ENCODE measurements around the gene WNT7B. TPM values are rescaled to one million over a fixed set of nuclear protein-coding genes. Genes with fewer than 3 reads are reported as not detected.
A peak's percentile ranks its signal among the peaks of the same experiment; 100 is the strongest.
"Not testable (repeated sequence)": the region's sequence is repeated elsewhere in the genome, so short reads cannot be mapped to it uniquely, and the experiment has no call there.

Gene WNT7B
- total RNA-seq, 1 experiment from 2014 or later = not detected

DNA sequence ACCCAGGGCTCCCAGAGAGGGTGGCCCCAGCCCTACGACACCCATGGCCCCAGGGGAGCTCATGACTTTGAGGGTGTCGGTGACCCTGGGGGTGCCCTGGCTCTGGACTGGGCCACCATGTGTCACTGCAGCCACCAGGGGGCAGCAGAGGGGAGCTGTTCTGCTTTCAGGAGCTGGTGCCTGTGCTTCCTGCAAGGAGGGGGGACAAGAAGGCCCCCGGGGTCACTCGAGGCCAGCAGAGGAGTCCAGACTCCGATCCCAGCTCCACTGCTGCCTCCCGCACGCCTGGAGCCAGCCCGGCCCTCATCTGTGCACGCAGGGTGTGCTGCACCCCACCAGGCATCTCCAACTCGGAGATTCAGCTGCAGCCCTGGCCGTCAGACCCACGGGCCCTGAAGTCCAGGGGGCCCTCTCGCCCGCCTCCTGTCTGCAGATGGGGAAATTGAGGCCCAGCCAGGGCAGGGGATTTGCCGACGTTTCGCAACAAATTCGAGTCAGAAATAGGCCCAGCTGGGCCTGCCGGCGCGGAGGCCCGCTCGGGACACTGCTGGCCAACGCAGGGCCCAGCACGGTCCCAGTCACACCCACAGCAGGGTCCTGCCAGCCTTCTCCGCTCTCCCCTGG lies 29.5 kb upstream of the WNT7B start:
- intact Hi-C loops (cut with micrococcal nuclease; ENCODE audit: unreplicated experiment) = loop anchor here (2.0 kb wide), 1 partner anchor 110 kb away; no protein-coding TSS in a partner anchor
- peak; percentile 80 for DNase-seq (ENCODE audit: low spot score)
- H3K4me3 ChIP-seq (ENCODE audit: low read depth, low read length, poor library complexity, severe bottlenecking) = no peak overlapping the region
- H3K27ac ChIP-seq (ENCODE audit: low read depth, low read length, poor library complexity, severe bottlenecking) = peak overlapping the region; percentile 47
- CTCF ChIA-PET = interaction anchor here (0.6 to 1.4 kb wide), 15 partner anchors 9 to 361 kb away, joined by 3 to 13 read pairs (median 4); no protein-coding TSS in a partner anchor
- TF ChIP-seq, protein P1, sequence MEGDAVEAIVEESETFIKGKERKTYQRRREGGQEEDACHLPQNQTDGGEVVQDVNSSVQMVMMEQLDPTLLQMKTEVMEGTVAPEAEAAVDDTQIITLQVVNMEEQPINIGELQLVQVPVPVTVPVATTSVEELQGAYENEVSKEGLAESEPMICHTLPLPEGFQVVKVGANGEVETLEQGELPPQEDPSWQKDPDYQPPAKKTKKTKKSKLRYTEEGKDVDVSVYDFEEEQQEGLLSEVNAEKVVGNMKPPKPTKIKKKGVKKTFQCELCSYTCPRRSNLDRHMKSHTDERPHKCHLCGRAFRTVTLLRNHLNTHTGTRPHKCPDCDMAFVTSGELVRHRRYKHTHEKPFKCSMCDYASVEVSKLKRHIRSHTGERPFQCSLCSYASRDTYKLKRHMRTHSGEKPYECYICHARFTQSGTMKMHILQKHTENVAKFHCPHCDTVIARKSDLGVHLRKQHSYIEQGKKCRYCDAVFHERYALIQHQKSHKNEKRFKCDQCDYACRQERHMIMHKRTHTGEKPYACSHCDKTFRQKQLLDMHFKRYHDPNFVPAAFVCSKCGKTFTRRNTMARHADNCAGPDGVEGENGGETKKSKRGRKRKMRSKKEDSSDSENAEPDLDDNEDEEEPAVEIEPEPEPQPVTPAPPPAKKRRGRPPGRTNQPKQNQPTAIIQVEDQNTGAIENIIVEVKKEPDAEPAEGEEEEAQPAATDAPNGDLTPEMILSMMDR (conservative IDR thresholded peaks at IDR 0.05; ENCODE audit: low read depth, low read length) = peak; percentile 98
- no peak for TF ChIP-seq EZH2 (IDR thresholded peaks at IDR 0.05; ENCODE audit: borderline replicate concordance, low read depth, low read length, poor library complexity, severe bottlenecking)
- POLR2A ChIA-PET (ENCODE audit: low non-redundant PET) = no interaction called here
- no peaks in the 10 kb centered on the region for H3K36me3 ChIP-seq (ENCODE audit: insufficient read depth, low read length, poor library complexity, severe bottlenecking)
- peaks cover 39% of the 10 kb centered on the region for H3K4me1 ChIP-seq (ENCODE audit: insufficient read depth, low read length, poor library complexity, severe bottlenecking)
- H3K27me3 ChIP-seq (replicated peaks; ENCODE audit: insufficient read depth, low read depth, low read length, poor library complexity) = no peaks in the 10 kb centered on the region
- BruUV-seq (replicated peaks) = no TSS peak
- H3K9me3 ChIP-seq (ENCODE audit: low read depth, low read length, poor library complexity, severe bottlenecking) = peaks cover 13% of the 10 kb centered on the region

DNA sequence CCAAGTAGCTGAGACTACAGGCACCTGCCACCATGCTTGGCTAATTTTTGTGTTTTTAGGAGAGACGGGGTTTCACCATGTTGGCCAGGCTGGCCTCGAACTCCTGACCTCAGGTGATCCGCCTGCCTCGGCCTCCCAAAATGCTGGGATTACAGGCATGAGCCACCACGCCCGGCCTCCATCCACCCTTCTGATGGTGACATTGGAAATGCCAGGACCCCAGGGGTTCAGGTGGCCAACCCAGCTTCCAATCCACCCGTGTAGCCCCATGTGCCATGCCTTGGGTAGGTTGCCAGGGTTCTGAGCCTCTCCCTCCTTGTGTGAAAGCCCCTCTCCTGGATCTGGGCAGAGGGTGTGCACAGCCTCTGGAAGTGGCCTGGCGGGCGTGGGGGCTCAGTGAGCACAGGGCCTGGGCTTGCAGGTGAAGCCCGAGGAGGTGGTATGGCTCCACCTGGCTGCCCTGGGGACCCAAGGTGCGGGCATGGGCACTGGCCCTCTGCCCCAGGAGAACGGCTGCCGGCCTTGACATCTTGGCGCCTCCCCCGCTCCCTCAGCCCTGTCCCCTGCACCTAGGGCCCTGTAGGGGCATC lies 28.2 kb upstream of the WNT7B start:
- POLR2A ChIA-PET (ENCODE audit: low non-redundant PET); BruUV-seq (replicated peaks); H3K36me3 ChIP-seq (ENCODE audit: insufficient read depth, low read length, poor library complexity, severe bottlenecking); H3K27me3 ChIP-seq (replicated peaks; ENCODE audit: insufficient read depth, low read depth, low read length, poor library complexity); DNase-seq (ENCODE audit: low spot score); H3K27ac ChIP-seq (ENCODE audit: low read depth, low read length, poor library complexity, severe bottlenecking); H3K4me3 ChIP-seq (ENCODE audit: low read depth, low read length, poor library complexity, severe bottlenecking); intact Hi-C loops (cut with micrococcal nuclease; ENCODE audit: unreplicated experiment): not testable (repeated sequence)
- Histone ChIP-seq H3K9me3 (ENCODE audit: low read depth, low read length, poor library complexity, severe bottlenecking) (peaks cover 13% of the 10 kb centered on the region), H3K4me1 (ENCODE audit: insufficient read depth, low read length, poor library complexity, severe bottlenecking) (peaks cover 39% of the 10 kb centered on the region)
- CTCF ChIA-PET = interaction anchor here (0.5 to 0.9 kb wide), 4 partner anchors 31 to 558 kb away, joined by 4 to 10 read pairs (median 7); no protein-coding TSS in a partner anchor

DNA sequence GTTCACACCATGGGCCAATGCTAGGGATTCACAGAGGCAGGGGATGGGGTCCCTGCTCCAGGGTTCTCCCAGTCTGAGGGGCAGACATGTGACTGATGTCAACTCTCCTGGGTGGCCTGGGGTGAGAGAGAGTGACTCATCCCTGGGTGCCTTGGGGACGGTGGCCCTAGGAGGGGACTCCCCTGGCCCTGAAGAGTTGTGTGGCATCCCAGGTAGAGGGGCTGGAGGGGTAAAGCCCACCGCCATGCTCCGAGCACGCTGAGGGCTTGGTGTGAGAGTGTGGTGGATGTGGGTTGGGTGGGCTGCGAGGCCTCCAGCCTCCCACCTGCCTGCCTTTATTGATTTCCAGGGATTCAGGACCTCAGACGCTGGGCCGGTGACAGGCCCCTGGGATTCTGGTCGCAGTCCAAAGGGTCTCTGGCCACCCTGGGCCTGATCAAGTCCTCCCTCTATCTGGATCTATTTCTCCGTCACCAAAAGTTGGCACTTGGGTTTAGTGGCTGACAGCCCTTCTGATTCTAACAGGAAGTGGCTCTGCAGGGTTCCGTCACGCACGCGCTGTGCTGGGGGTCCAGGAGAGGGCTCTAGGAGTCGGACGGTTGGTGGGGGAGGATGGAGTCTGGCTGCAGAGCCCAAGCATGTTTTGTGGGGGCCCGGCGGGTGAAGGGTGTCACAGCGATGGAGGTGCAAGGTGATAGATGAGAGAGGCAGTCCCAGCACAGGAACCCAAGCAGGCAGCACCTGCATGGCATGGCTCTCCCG lies 27.3 kb upstream of the WNT7B start:
- DNase-seq (ENCODE audit: low spot score) = peak; percentile 86
- Histone ChIP-seq H3K36me3 (ENCODE audit: insufficient read depth, low read length, poor library complexity, severe bottlenecking) (no peaks in the 10 kb centered on the region), H3K27me3 (replicated peaks; ENCODE audit: insufficient read depth, low read depth, low read length, poor library complexity) (no peaks in the 10 kb centered on the region), H3K9me3 (ENCODE audit: low read depth, low read length, poor library complexity, severe bottlenecking) (peaks cover 3% of the 10 kb centered on the region), H3K4me3 (ENCODE audit: low read depth, low read length, poor library complexity, severe bottlenecking) (no peak overlapping the region), H3K27ac (ENCODE audit: low read depth, low read length, poor library complexity, severe bottlenecking) (peak overlapping the region; percentile 59), H3K4me1 (ENCODE audit: insufficient read depth, low read length, poor library complexity, severe bottlenecking) (peaks cover 39% of the 10 kb centered on the region)
- CTCF ChIA-PET = interaction anchor here (0.6 kb wide), 1 partner anchor 351 kb away, joined by 3 read pairs; no protein-coding TSS in a partner anchor
- intact Hi-C loops (cut with micrococcal nuclease; ENCODE audit: unreplicated experiment) = no loop called here
- TF ChIP-seq EZH2 (IDR thresholded peaks at IDR 0.05; ENCODE audit: borderline replicate concordance, low read depth, low read length, poor library complexity, severe bottlenecking) = no peak
- TF ChIP-seq, protein P1 (conservative IDR thresholded peaks at IDR 0.05; ENCODE audit: low read depth, low read length) = no peak
- BruUV-seq (replicated peaks) = no TSS peak
- POLR2A ChIA-PET (ENCODE audit: low non-redundant PET) = no interaction called here
